ELF-1 (cell line): ENCODE data around the gene SCAMP5.
A peak's percentile ranks its signal among the peaks of the same experiment; 100 is the strongest.

ENCODE experiments used
- DNase-seq: peaks from one replicate; pipeline ENCODE4 v3.0.0-alpha.2; 2016; ENCODE audit warnings: low read depth, low spot score

SCAMP5 gene

GRCh38 chr15:74995182-74995778 lies at the start of gene SCAMP5:
TSS of gene SCAMP5 (plus strand) at chr15:74995563. CDS start at chr15:75011840, 16,277 bp downstream.
- DNase-seq, result peak; percentile 96

- peak; percentile 89 for DNase-seq
Observed at GRCh38 chr15:74950078-74950908, 45.1 kb upstream of the SCAMP5 start.

GRCh38 chr15:74951006-74951405 lies 44.4 kb upstream of the SCAMP5 start:
- DNase-seq, result no peak

GRCh38 chr15:74954515-74954914 lies 40.8 kb upstream of the SCAMP5 start:
- peak; percentile 77 for DNase-seq

GRCh38 chr15:74955017-74955416 lies 40.3 kb upstream of the SCAMP5 start:
- peak; percentile 31 for DNase-seq

GRCh38 chr15:74955796-74956647 lies 39.3 kb upstream of the SCAMP5 start:
- DNase-seq, result peak; percentile 84

- DNase-seq, result peak; percentile 90
Observed at GRCh38 chr15:74956648-74957475, 38.5 kb upstream of the SCAMP5 start, which contains the start of gene RPP25. TSS of gene RPP25 (minus strand) at chr15:74956772. CDS start at chr15:74956583, 189 bp downstream.

GRCh38 chr15:74957476-74958035 lies 37.8 kb upstream of the SCAMP5 start:
- DNase-seq, result peak; percentile 69

- DNase-seq, result peak; percentile 91
Observed at GRCh38 chr15:74958320-74958907, 36.9 kb upstream of the SCAMP5 start.

GRCh38 chr15:74958908-74959585 lies 36.3 kb upstream of the SCAMP5 start:
- DNase-seq, result peak; percentile 89

- DNase-seq, result no peak
Observed at GRCh38 chr15:74959586-74959939, 35.8 kb upstream of the SCAMP5 start.

GRCh38 chr15:74960286-74960685 lies 35.1 kb upstream of the SCAMP5 start:
- DNase-seq, result no peak

- no peak for DNase-seq
Observed at GRCh38 chr15:74960995-74961588, 34.3 kb upstream of the SCAMP5 start.

GRCh38 chr15:74961616-74962015 lies 33.7 kb upstream of the SCAMP5 start:
- no peak for DNase-seq

GRCh38 chr15:74962219-74962618 lies 33.1 kb upstream of the SCAMP5 start:
- DNase-seq, result no peak

- no peak for DNase-seq
Observed at GRCh38 chr15:74962671-74963070, 32.7 kb upstream of the SCAMP5 start.

GRCh38 chr15:74963213-74963612 lies 32.1 kb upstream of the SCAMP5 start:
- no peak for DNase-seq

GRCh38 chr15:74964794-74965193 lies 30.6 kb upstream of the SCAMP5 start:
- DNase-seq, result no peak

GRCh38 chr15:74967670-74968069 lies 27.7 kb upstream of the SCAMP5 start:
- no peak for DNase-seq

- DNase-seq, result no peak
Observed at GRCh38 chr15:74976159-74976558, 19.2 kb upstream of the SCAMP5 start.
